ENCODE measurements around the gene RNF125.

Gene RNF125

GRCh38 chr18:32096946-32097345 is 78.3 kb downstream of the RNF125 start:
- H3K27ac ChIP-seq (ENCODE audit: low read length): no peak overlapping the region; the same call in 1 of the 2 replicates
- peaks cover 72% of the 10 kb centered on the region for H3K36me3 ChIP-seq (ENCODE audit: insufficient read depth, low read length)
- H3K4me2 ChIP-seq (ENCODE audit: insufficient read depth, low read length): peak overlapping the region; percentile 84; the same call in 1 of the 2 replicates

GRCh38 chr18:32104516-32104915 is 85.9 kb downstream of the RNF125 start:
- H3K79me2 ChIP-seq (ENCODE audit: insufficient read depth, low read length): peaks cover 97% of the 10 kb centered on the region
- no peak overlapping the region for H3K9ac ChIP-seq (ENCODE audit: low read depth, low read length)
- no peaks in the 10 kb centered on the region for H3K27me3 ChIP-seq (ENCODE audit: insufficient read depth, low read length, poor library complexity)
- DNase-seq: no peak
- no peak overlapping the region for H3K4me2 ChIP-seq (ENCODE audit: insufficient read depth, low read length)
- no peak overlapping the region for H2AFZ ChIP-seq (ENCODE audit: low read depth, low read length)
- no peaks in the 10 kb centered on the region for H3K4me1 ChIP-seq (ENCODE audit: insufficient read depth, low read length)
- H4K20me1 ChIP-seq (ENCODE audit: insufficient read depth, low read length): peaks cover 59% of the 10 kb centered on the region
- no peaks in the 10 kb centered on the region for H3K9me3 ChIP-seq (ENCODE audit: insufficient read depth, low read length, severe bottlenecking)
- no peak overlapping the region for H3K4me3 ChIP-seq (ENCODE audit: low read depth in 1 of 2, low read length in 2 of 2)
- peaks cover 36% of the 10 kb centered on the region for H3K36me3 ChIP-seq (ENCODE audit: insufficient read depth, low read length)
- ATAC-seq (ENCODE audit: insufficient read depth, low read depth): no peak
- TF ChIP-seq EZH2 (IDR thresholded peaks at IDR 0.05; ENCODE audit: borderline replicate concordance, low read depth, low read length, severe bottlenecking): no peak
- no peak for TF ChIP-seq CTCF (IDR thresholded peaks at IDR 0.05; ENCODE audit: borderline replicate concordance, extremely low read depth, low read length, poor library complexity, severe bottlenecking)
- H3K27ac ChIP-seq (ENCODE audit: low read length): no peak overlapping the region

More at GRCh38 chr18:32096946-32097345, 78.3 kb downstream of the RNF125 start:
- peaks cover 72% of the 10 kb centered on the region for H4K20me1 ChIP-seq (ENCODE audit: insufficient read depth, low read length)
- H3K9ac ChIP-seq (ENCODE audit: low read depth, low read length): no peak overlapping the region
- peaks cover 95% of the 10 kb centered on the region for H3K79me2 ChIP-seq (ENCODE audit: insufficient read depth, low read length)
- TF ChIP-seq CTCF (IDR thresholded peaks at IDR 0.05; ENCODE audit: borderline replicate concordance, extremely low read depth, low read length, poor library complexity, severe bottlenecking) (no peak), EZH2 (IDR thresholded peaks at IDR 0.05; ENCODE audit: borderline replicate concordance, low read depth, low read length, severe bottlenecking) (no peak)
- no peak overlapping the region for H2AFZ ChIP-seq (ENCODE audit: low read depth, low read length)
- H3K27me3 ChIP-seq (ENCODE audit: insufficient read depth, low read length, poor library complexity): no peaks in the 10 kb centered on the region
- ATAC-seq (ENCODE audit: insufficient read depth, low read depth): no peak
- peaks cover 37% of the 10 kb centered on the region for H3K4me1 ChIP-seq (ENCODE audit: insufficient read depth, low read length)
- DNase-seq: no peak
- 0 out of 4 replicates have a peak overlapping the region, but pooled peaks of 1 of the 2 experiments have one; percentile 12 for H3K4me3 ChIP-seq (ENCODE audit: low read depth in 1 of 2, low read length in 2 of 2)
- no peaks in the 10 kb centered on the region for H3K9me3 ChIP-seq (ENCODE audit: insufficient read depth, low read length, severe bottlenecking)

GRCh38 chr18:32110005-32110404 is 91.4 kb downstream of the RNF125 start:
- no peaks in the 10 kb centered on the region for H3K9me3 ChIP-seq (ENCODE audit: insufficient read depth, low read length, severe bottlenecking)
- H4K20me1 ChIP-seq (ENCODE audit: insufficient read depth, low read length): peaks cover 60% of the 10 kb centered on the region
- TF ChIP-seq CTCF (IDR thresholded peaks at IDR 0.05; ENCODE audit: borderline replicate concordance, extremely low read depth, low read length, poor library complexity, severe bottlenecking) (no peak), EZH2 (IDR thresholded peaks at IDR 0.05; ENCODE audit: borderline replicate concordance, low read depth, low read length, severe bottlenecking) (no peak)
- H3K27me3 ChIP-seq (ENCODE audit: insufficient read depth, low read length, poor library complexity): no peaks in the 10 kb centered on the region
- H3K4me2 ChIP-seq (ENCODE audit: insufficient read depth, low read length): no peak overlapping the region
- H3K27ac ChIP-seq (ENCODE audit: low read length): no peak overlapping the region
- no peak overlapping the region for H2AFZ ChIP-seq (ENCODE audit: low read depth, low read length)
- peaks cover 100% of the 10 kb centered on the region for H3K79me2 ChIP-seq (ENCODE audit: insufficient read depth, low read length)
- H3K4me3 ChIP-seq (ENCODE audit: low read depth in 1 of 2, low read length in 2 of 2): no peak overlapping the region
- H3K4me1 ChIP-seq (ENCODE audit: insufficient read depth, low read length): no peaks in the 10 kb centered on the region
- peaks cover 55% of the 10 kb centered on the region for H3K36me3 ChIP-seq (ENCODE audit: insufficient read depth, low read length)
- DNase-seq: no peak
- ATAC-seq (ENCODE audit: insufficient read depth, low read depth): no peak
- H3K9ac ChIP-seq (ENCODE audit: low read depth, low read length): no peak overlapping the region

- no peak for TF ChIP-seq EZH2 (IDR thresholded peaks at IDR 0.05; ENCODE audit: borderline replicate concordance, low read depth, low read length, severe bottlenecking)
- TF ChIP-seq CTCF (IDR thresholded peaks at IDR 0.05; ENCODE audit: borderline replicate concordance, extremely low read depth, low read length, poor library complexity, severe bottlenecking): no peak
- no peaks in the 10 kb centered on the region for H3K9me3 ChIP-seq (ENCODE audit: insufficient read depth, low read length, severe bottlenecking)
- H3K36me3 ChIP-seq (ENCODE audit: insufficient read depth, low read length): peaks cover 71% of the 10 kb centered on the region
- H4K20me1 ChIP-seq (ENCODE audit: insufficient read depth, low read length): peaks cover 57% of the 10 kb centered on the region
- no peak overlapping the region for H3K9ac ChIP-seq (ENCODE audit: low read depth, low read length)
- no peaks in the 10 kb centered on the region for H3K4me1 ChIP-seq (ENCODE audit: insufficient read depth, low read length)
- no peak overlapping the region for H3K4me2 ChIP-seq (ENCODE audit: insufficient read depth, low read length)
- ATAC-seq (ENCODE audit: insufficient read depth, low read depth) (no peak), DNase-seq (no peak)
- H2AFZ ChIP-seq (ENCODE audit: low read depth, low read length): no peak overlapping the region
- H3K4me3 ChIP-seq (ENCODE audit: low read depth in 1 of 2, low read length in 2 of 2): no peak overlapping the region
- no peaks in the 10 kb centered on the region for H3K27me3 ChIP-seq (ENCODE audit: insufficient read depth, low read length, poor library complexity)
- H3K27ac ChIP-seq (ENCODE audit: low read length): no peak overlapping the region
- H3K79me2 ChIP-seq (ENCODE audit: insufficient read depth, low read length): peaks cover 100% of the 10 kb centered on the region
Measured at GRCh38 chr18:32111706-32112105, 93.1 kb downstream of the RNF125 start.
